PC-9 (cell line): ENCODE results near the gene TTC39B. TPM values are rescaled to one million over a fixed set of nuclear protein-coding genes. Genes with fewer than 3 reads are reported as not detected.

Experiments
- BruUV-seq: library from RNA; stranded (reverse); fragments of 400-500 nt; replicated peaks from 2 replicates; lab custom pipeline; 2021; lab: Mats Ljungman, UMichigan
- CTCF ChIA-PET: fragments of 300-600 bp; sonication (Branson Sonifier 250); formaldehyde crosslinking; loops from one replicate; lab custom pipeline; 2022; ENCODE audit warnings: antibody characterized with exemption; lab: Charles Lee
- POLR2A ChIA-PET: fragments of 300-600 bp; sonication (Branson Sonifier 250); formaldehyde crosslinking; loops from one replicate; lab custom pipeline; 2022; ENCODE audit warnings: antibody characterized with exemption; ENCODE audit not compliant: unreplicated experiment; lab: Charles Lee
- DNase-seq, 2 experiments: peaks; one replicate each; pipeline versions ENCODE4 v3.0.0 to v3.0.0-alpha.2; 2015 to 2022; ENCODE audit warnings: mixed read lengths in 1 of 2
- H2AFZ ChIP-seq: fragments of 200-600 bp; sonication (generic); 2 replicates; pipeline ENCODE4 v1.8.1; 2017; ENCODE audit warnings: antibody characterized with exemption
- H3F3A ChIP-seq: fragments of 200-600 bp; sonication (generic); 2 replicates; pipeline ENCODE4 v1.8.1; 2017; ENCODE audit warnings: antibody characterized with exemption, mild to moderate bottlenecking, low read depth; ENCODE audit not compliant: insufficient read depth
- H3K27ac ChIP-seq: fragments of 200-600 bp; sonication (generic); 2 replicates; pipeline ENCODE4 v1.6.1; 2016; ENCODE audit warnings: mixed run types
- H3K27me3 ChIP-seq: fragments of 200-600 bp; sonication (generic); 2 replicates; pipeline ENCODE4 v1.6.1; 2016; ENCODE audit warnings: low read depth, mixed run types; ENCODE audit not compliant: insufficient read depth
- H3K36me3 ChIP-seq: fragments of 200-600 bp; sonication (generic); 2 replicates; pipeline ENCODE4 v1.6.1; 2016; ENCODE audit warnings: low read depth, mixed run types
- H3K4me1 ChIP-seq: fragments of 200-600 bp; sonication (generic); replicated peaks from 2 replicates; pipeline ENCODE4 v1.6.1; 2016; ENCODE audit warnings: mixed run types; ENCODE audit not compliant: insufficient read depth
- H3K4me2 ChIP-seq: fragments of 200-600 bp; sonication (generic); 2 replicates; pipeline ENCODE4 v1.6.1; 2017; ENCODE audit warnings: mixed run types
- H3K4me3 ChIP-seq: fragments of 200-600 bp; sonication (generic); 2 replicates; pipeline ENCODE4 v1.6.1; 2016; ENCODE audit warnings: mixed run types
- H3K79me2 ChIP-seq: fragments of 200-600 bp; sonication (generic); 2 replicates; pipeline ENCODE4 v1.6.1; 2017; ENCODE audit warnings: low read depth, mixed run types
- H3K9me2 ChIP-seq: fragments of 200-600 bp; sonication (generic); 2 replicates; pipeline ENCODE4 v1.8.1; 2017; ENCODE audit warnings: mild to moderate bottlenecking; ENCODE audit not compliant: insufficient read depth
- H3K9me3 ChIP-seq: fragments of 200-600 bp; sonication (generic); 2 replicates; pipeline ENCODE4 v1.8.1; 2016; ENCODE audit warnings: low read depth; ENCODE audit not compliant: insufficient read depth
- H4K20me1 ChIP-seq: fragments of 200-600 bp; sonication (generic); 2 replicates; pipeline ENCODE4 v1.8.1; 2017; ENCODE audit not compliant: insufficient read depth
- EZH2 ChIP-seq: fragments of 200-600 bp; sonication (generic); IDR thresholded peaks from 2 replicates; pipeline ENCODE4 v1.8.0; 2017; ENCODE audit warnings: antibody characterized with exemption, low read depth
- intact Hi-C: fragments of 100-400 bp; cut with micrococcal nuclease; formaldehyde crosslinking; loops from one replicate; pipeline ENCODE4 v1.10.0; 2022; ENCODE audit not compliant: unreplicated experiment
- total RNA-seq: library from RNA; stranded (reverse); gene quantifications from 2 replicates; pipeline ENCODE4 v1.2.3, GENCODE V29; 2021
- TF ChIP-seq, protein P1 (sequence below): fragments of 200-600 bp; sonication (generic); conservative IDR thresholded peaks from 2 replicates; pipeline ENCODE4 v1.6.1; 2017; ENCODE audit warnings: mixed run types, antibody characterized with exemption, mild to moderate bottlenecking, moderate library complexity

TTC39B gene
- total RNA-seq, 1 experiment from 2014 or later: 8.8 TPM

GRCh38 chr9:15277400-15278090 is 29.5 kb downstream of the TTC39B start:
- no peak for DNase-seq
- Histone ChIP-seq H3K4me3 (no peak overlapping the region), H3K79me2 (no peaks in the 10 kb centered on the region), H2AFZ (no peak overlapping the region), H3K9me3 (no peaks in the 10 kb centered on the region), H3K4me1 (no peaks in the 10 kb centered on the region), H3K27me3 (no peaks in the 10 kb centered on the region), H3F3A (no peaks in the 10 kb centered on the region), H3K27ac (no peak overlapping the region), H3K9me2 (no peaks in the 10 kb centered on the region), H4K20me1 (no peaks in the 10 kb centered on the region), H3K4me2 (no peak overlapping the region), H3K36me3 (no peaks in the 10 kb centered on the region)
- no TSS peak for BruUV-seq
- no peak for TF ChIP-seq EZH2
- TF ChIP-seq, protein P1, sequence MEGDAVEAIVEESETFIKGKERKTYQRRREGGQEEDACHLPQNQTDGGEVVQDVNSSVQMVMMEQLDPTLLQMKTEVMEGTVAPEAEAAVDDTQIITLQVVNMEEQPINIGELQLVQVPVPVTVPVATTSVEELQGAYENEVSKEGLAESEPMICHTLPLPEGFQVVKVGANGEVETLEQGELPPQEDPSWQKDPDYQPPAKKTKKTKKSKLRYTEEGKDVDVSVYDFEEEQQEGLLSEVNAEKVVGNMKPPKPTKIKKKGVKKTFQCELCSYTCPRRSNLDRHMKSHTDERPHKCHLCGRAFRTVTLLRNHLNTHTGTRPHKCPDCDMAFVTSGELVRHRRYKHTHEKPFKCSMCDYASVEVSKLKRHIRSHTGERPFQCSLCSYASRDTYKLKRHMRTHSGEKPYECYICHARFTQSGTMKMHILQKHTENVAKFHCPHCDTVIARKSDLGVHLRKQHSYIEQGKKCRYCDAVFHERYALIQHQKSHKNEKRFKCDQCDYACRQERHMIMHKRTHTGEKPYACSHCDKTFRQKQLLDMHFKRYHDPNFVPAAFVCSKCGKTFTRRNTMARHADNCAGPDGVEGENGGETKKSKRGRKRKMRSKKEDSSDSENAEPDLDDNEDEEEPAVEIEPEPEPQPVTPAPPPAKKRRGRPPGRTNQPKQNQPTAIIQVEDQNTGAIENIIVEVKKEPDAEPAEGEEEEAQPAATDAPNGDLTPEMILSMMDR: peak; percentile 41; the same call in 1 of the 2 replicates
- POLR2A ChIA-PET: no interaction called here
- intact Hi-C loops: no loop called here
- CTCF ChIA-PET: no interaction called here

DNA sequence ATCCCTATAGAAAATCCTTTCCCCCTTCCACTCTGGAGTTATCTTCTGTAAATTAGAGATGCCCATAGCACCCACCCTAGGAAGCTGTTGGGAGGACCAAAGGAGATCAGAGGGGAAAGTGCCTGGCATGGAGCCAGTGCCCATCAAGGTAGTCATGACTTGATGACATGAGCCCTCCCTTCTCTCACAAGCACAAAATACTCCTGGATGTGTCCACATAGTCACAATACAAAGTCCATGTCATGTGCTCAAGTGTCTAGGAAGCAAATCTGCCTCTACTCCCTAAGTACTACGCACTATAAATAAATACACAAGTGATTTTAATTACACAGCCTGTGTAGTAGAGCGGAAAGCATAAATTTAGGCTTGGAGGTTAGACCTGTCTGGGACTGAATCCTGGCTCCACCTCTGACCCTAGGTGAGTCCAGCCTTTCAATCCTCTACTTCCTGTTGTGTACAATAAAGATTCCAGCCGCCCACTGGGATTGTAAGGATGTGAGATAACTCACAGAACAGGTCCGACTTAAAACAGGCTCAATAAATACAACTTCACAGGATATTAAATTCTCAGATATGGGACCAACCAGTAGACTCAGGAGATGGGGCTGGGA is 30.6 kb downstream of the TTC39B start:
- TF ChIP-seq EZH2: no peak
- TF ChIP-seq, protein P1: no peak

GRCh38 chr9:15274425-15274824 is 32.6 kb downstream of the TTC39B start:
- no peak overlapping the region for H3K27ac ChIP-seq
- TF ChIP-seq, protein P1: no peak
- no peak for TF ChIP-seq EZH2
- H3K79me2 ChIP-seq: no peaks in the 10 kb centered on the region
- H3K9me2 ChIP-seq: no peaks in the 10 kb centered on the region
- no peaks in the 10 kb centered on the region for H3K9me3 ChIP-seq
- DNase-seq: no peak
- ChIA-PET POLR2A (no interaction called here), CTCF (no interaction called here)
- H3K27me3 ChIP-seq: no peaks in the 10 kb centered on the region
- no peaks in the 10 kb centered on the region for H4K20me1 ChIP-seq
- no peaks in the 10 kb centered on the region for H3K4me1 ChIP-seq
- H3F3A ChIP-seq: no peaks in the 10 kb centered on the region
- no peak overlapping the region for H3K4me3 ChIP-seq
- H2AFZ ChIP-seq: no peak overlapping the region
- intact Hi-C loops: no loop called here
- H3K4me2 ChIP-seq: no peak overlapping the region
- no TSS peak for BruUV-seq
- no peaks in the 10 kb centered on the region for H3K36me3 ChIP-seq

More for the DNA sequence above, 30.6 kb downstream of the TTC39B start:
- H3K4me2 ChIP-seq: no peak overlapping the region
- no peaks in the 10 kb centered on the region for H3K9me2 ChIP-seq
- no peaks in the 10 kb centered on the region for H3K36me3 ChIP-seq
- H3K27me3 ChIP-seq: no peaks in the 10 kb centered on the region
- no peaks in the 10 kb centered on the region for H3F3A ChIP-seq
- no peak for DNase-seq
- ChIA-PET CTCF (no interaction called here), POLR2A (no interaction called here)
- no peak overlapping the region for H2AFZ ChIP-seq
- intact Hi-C loops: no loop called here
- BruUV-seq: no TSS peak
- H3K9me3 ChIP-seq: no peaks in the 10 kb centered on the region
- no peak overlapping the region for H3K4me3 ChIP-seq
- no peaks in the 10 kb centered on the region for H4K20me1 ChIP-seq
- no peaks in the 10 kb centered on the region for H3K79me2 ChIP-seq
- no peak overlapping the region for H3K27ac ChIP-seq
- H3K4me1 ChIP-seq: no peaks in the 10 kb centered on the region
